HepG2 (cell line): ENCODE measurements around the gene ZMYND8. TPM values are rescaled to one million over a fixed set of nuclear protein-coding genes. Genes with fewer than 3 reads are reported as not detected.

Source experiments
- FLYWCH1 ChIP-seq: sonication (generic); formaldehyde crosslinking; IDR thresholded peaks from 2 replicates; pipeline ENCODE4 v1.8.1; 2023; ENCODE audit warnings: mild to moderate bottlenecking, missing genetic modification reagents
- FOXA1 ChIP-seq, 2 experiments: fragments of 450-650 bp in 1 of 2; sonication (generic) in 1 of 2; formaldehyde crosslinking in 1 of 2; IDR thresholded peaks; 2 replicates each; pipeline versions ENCODE4 v1.4.0 to v1.6.1; 2016 to 2020; ENCODE audit warnings: missing genetic modification reagents in 1 of 2
- GATAD1 ChIP-seq: IDR thresholded peaks from 2 replicates; pipeline ENCODE4 v1.6.1; 2016; ENCODE audit warnings: missing genetic modification reagents, missing compliant biosample characterization
- JARID2 ChIP-seq: sonication (generic); formaldehyde crosslinking; IDR thresholded peaks from 2 replicates; pipeline ENCODE4 v1.8.1; 2023; ENCODE audit warnings: missing genetic modification reagents, inconsistent platforms; ENCODE audit not compliant: insufficient replicate concordance
- KDM6A ChIP-seq: IDR thresholded peaks from 2 replicates; pipeline ENCODE4 v1.6.1; 2016; ENCODE audit warnings: low read depth
- NFE2L2 ChIP-seq: fragments of 150-350 bp; IDR thresholded peaks from 2 replicates; pipeline ENCODE4 v1.6.1; 2014; ENCODE audit warnings: low read length
- NFIC ChIP-seq: IDR thresholded peaks from 2 replicates; pipeline ENCODE4 v1.6.1; 2012; ENCODE audit warnings: mild to moderate bottlenecking, low read length, inconsistent platforms
- PAF1 ChIP-seq: IDR thresholded peaks from 2 replicates; pipeline ENCODE4 v1.6.1; 2016; ENCODE audit warnings: missing genetic modification reagents, missing compliant biosample characterization
- PHF20 ChIP-seq: sonication (generic); formaldehyde crosslinking; IDR thresholded peaks from 2 replicates; pipeline ENCODE4 v1.5.0; 2020; ENCODE audit warnings: mild to moderate bottlenecking, missing genetic modification reagents
- SP5 ChIP-seq: IDR thresholded peaks from 2 replicates; pipeline ENCODE4 v1.6.1; 2016; ENCODE audit warnings: low read depth, borderline replicate concordance
- STAT5B ChIP-seq: sonication (generic); formaldehyde crosslinking; IDR thresholded peaks from 2 replicates; pipeline ENCODE4 v1.4.0; 2020; ENCODE audit warnings: missing genetic modification reagents
- ZNF24 ChIP-seq: fragments of 450-650 bp; IDR thresholded peaks from 2 replicates; pipeline ENCODE4 v1.6.1; 2017; ENCODE audit warnings: antibody characterized with exemption, mild to moderate bottlenecking
- ZNF567 ChIP-seq: sonication (generic); formaldehyde crosslinking; IDR thresholded peaks from 2 replicates; pipeline ENCODE4 v1.8.1; 2023; ENCODE audit warnings: mild to moderate bottlenecking, missing genetic modification reagents, borderline replicate concordance
- ZNF720 ChIP-seq: sonication (generic); formaldehyde crosslinking; IDR thresholded peaks from 2 replicates; pipeline ENCODE4 v1.4.0; 2020; ENCODE audit warnings: missing genetic modification reagents
- ZNF772 ChIP-seq: sonication (generic); formaldehyde crosslinking; IDR thresholded peaks from 2 replicates; pipeline ENCODE4 v1.5.0; 2020; ENCODE audit warnings: mild to moderate bottlenecking, missing genetic modification reagents
- ZNF775 ChIP-seq: sonication (generic); formaldehyde crosslinking; IDR thresholded peaks from 2 replicates; pipeline ENCODE4 v1.4.0; 2020; ENCODE audit warnings: missing genetic modification reagents, mild to moderate bottlenecking, moderate library complexity, borderline replicate concordance
- ZNF776 ChIP-seq: sonication (generic); formaldehyde crosslinking; IDR thresholded peaks from 2 replicates; pipeline ENCODE4 v1.4.0; 2020; ENCODE audit warnings: mild to moderate bottlenecking, missing genetic modification reagents
- ZNF788 ChIP-seq: sonication (generic); formaldehyde crosslinking; IDR thresholded peaks from 2 replicates; pipeline ENCODE4 v1.5.0; 2020; ENCODE audit warnings: mild to moderate bottlenecking, missing genetic modification reagents, borderline replicate concordance
- ZNF792 ChIP-seq: IDR thresholded peaks from 2 replicates; pipeline ENCODE4 v1.6.1; 2016
- ZNF839 ChIP-seq: sonication (generic); formaldehyde crosslinking; IDR thresholded peaks from 2 replicates; pipeline ENCODE4 v1.4.0; 2020; ENCODE audit warnings: missing genetic modification reagents, mild to moderate bottlenecking, borderline replicate concordance
- ZSCAN12 ChIP-seq: sonication (generic); formaldehyde crosslinking; IDR thresholded peaks from 2 replicates; pipeline ENCODE4 v1.9.0; 2021; ENCODE audit warnings: mild to moderate bottlenecking, missing genetic modification reagents
- polyA plus RNA-seq, 8 experiments: library from polyadenylated mRNA; depleted of rRNA in 3 of 8; stranded (reverse) in 7 of 8; unstranded in 1 of 8; fragments of >200 nt; fragmentation: Illumina TruSeq in 4 of 8; extraction: Trizol in 4 of 8; gene quantifications; 2 replicates each; pipeline versions ENCODE4 v1.2.1 to v1.2.3, GENCODE V29; 2011 to 2016; ENCODE audit warnings: low read depth in 4 of 8, missing spikeins in 1 of 8, mixed read lengths in 1 of 8; ENCODE audit not compliant: insufficient read depth in 1 of 8
- total RNA-seq, 5 experiments: library from RNA; depleted of rRNA; stranded (reverse); fragments of >200 nt; fragmentation: Illumina TruSeq; extraction: Trizol; gene quantifications; 2 replicates each; pipeline ENCODE4 v1.2.3, GENCODE V29; 2016; ENCODE audit warnings: low read depth in 1 of 5
- TF ChIP-seq, protein P1 (sequence below): sonication (generic); formaldehyde crosslinking; IDR thresholded peaks from 2 replicates; pipeline ENCODE4 v1.8.1; 2023; ENCODE audit warnings: missing genetic modification reagents, inconsistent platforms, borderline replicate concordance
- TF ChIP-seq, protein P2 (sequence below): sonication (generic); formaldehyde crosslinking; IDR thresholded peaks from 2 replicates; pipeline ENCODE4 v1.4.0; 2020; ENCODE audit warnings: missing genetic modification reagents, mild to moderate bottlenecking, borderline replicate concordance
- TF ChIP-seq, protein P3 (sequence below): sonication (generic); formaldehyde crosslinking; IDR thresholded peaks from 2 replicates; pipeline ENCODE4 v1.4.0; 2020; ENCODE audit warnings: mild to moderate bottlenecking, missing genetic modification reagents
- TF ChIP-seq, protein P4 (sequence below): sonication (generic); formaldehyde crosslinking; IDR thresholded peaks from 2 replicates; pipeline ENCODE4 v1.8.1; 2023; ENCODE audit warnings: mild to moderate bottlenecking, missing genetic modification reagents, borderline replicate concordance
- TF ChIP-seq, protein P5 (sequence below): sonication (generic); formaldehyde crosslinking; conservative IDR thresholded peaks from 2 replicates; pipeline ENCODE4 v1.4.0; 2020; ENCODE audit warnings: missing genetic modification reagents

Gene ZMYND8
- total and polyA plus RNA-seq, 2 of the 13 experiments (the other 11 are each of a cell fraction or from before 2014, with no cell fraction given) = 53.9 to 84.7 TPM

DNA sequence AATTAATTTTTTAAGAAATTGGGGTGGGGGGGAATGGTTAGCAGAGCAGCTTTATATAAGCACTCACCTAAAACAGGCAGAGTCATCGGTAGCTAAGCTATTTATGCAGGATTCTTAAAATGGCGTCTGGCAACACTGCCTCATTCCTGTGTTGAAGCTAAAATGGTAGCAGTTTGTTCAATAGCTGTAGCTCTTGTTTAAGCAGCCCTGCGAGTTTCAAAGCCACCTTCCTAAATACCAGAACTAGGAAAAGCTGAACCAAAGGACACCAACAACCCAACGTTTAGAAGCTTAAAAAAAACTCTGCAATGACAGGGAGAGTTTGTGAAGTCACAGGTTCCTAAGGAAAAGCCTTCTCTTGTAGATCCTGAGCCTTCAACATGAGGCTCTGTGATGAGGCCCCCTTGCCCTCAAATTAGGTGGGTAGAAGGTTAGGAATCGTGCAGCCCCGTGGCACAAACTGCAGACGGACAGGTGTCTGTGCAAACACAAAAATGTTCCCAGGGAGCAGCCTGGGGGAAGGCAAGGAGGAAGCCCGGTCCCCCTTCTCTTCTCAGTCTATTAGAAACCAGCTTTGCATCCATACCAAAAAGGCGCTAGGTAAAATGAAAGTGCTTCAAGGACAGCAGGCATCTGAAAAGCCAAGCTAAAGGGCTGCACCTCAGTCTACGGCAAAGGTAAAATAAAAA is 4.7 kb downstream of the ZMYND8 start (continued):
- TF ChIP-seq PHF20 (CRISPR knock-in tag) = no peak
- TF ChIP-seq PAF1 = 0 out of 2 replicates have a peak, but pooled peaks have one; percentile 60
- TF ChIP-seq STAT5B (CRISPR knock-in tag) = no peak
- TF ChIP-seq, protein P1, sequence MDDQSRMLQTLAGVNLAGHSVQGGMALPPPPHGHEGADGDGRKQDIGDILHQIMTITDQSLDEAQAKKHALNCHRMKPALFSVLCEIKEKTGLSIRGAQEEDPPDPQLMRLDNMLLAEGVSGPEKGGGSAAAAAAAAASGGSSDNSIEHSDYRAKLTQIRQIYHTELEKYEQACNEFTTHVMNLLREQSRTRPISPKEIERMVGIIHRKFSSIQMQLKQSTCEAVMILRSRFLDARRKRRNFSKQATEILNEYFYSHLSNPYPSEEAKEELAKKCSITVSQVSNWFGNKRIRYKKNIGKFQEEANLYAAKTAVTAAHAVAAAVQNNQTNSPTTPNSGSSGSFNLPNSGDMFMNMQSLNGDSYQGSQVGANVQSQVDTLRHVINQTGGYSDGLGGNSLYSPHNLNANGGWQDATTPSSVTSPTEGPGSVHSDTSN (CRISPR knock-in tag) = no peak
- TF ChIP-seq JARID2 (CRISPR knock-in tag) = no peak
- TF ChIP-seq FOXA1 (IDR thresholded peaks at IDR 0.05) = no peak
- no peak for TF ChIP-seq FOXA1 (CRISPR knock-in tag; IDR thresholded peaks at IDR 0.05)
- no peak for TF ChIP-seq ZNF776 (CRISPR knock-in tag)
- TF ChIP-seq ZNF24 = no peak
- TF ChIP-seq, protein P2, sequence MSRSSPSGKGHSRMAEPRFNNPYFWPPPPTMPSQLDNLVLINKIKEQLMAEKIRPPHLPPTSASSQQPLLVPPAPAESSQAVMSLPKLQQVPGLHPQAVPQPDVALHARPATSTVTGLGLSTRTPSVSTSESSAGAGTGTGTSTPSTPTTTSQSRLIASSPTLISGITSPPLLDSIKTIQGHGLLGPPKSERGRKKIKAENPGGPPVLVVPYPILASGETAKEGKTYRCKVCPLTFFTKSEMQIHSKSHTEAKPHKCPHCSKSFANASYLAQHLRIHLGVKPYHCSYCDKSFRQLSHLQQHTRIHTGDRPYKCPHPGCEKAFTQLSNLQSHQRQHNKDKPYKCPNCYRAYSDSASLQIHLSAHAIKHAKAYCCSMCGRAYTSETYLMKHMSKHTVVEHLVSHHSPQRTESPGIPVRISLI = no peak; the same call in 1 of the 2 replicates
- TF ChIP-seq ZNF792 (CRISPR knock-in tag) = no peak
- TF ChIP-seq, protein P3, sequence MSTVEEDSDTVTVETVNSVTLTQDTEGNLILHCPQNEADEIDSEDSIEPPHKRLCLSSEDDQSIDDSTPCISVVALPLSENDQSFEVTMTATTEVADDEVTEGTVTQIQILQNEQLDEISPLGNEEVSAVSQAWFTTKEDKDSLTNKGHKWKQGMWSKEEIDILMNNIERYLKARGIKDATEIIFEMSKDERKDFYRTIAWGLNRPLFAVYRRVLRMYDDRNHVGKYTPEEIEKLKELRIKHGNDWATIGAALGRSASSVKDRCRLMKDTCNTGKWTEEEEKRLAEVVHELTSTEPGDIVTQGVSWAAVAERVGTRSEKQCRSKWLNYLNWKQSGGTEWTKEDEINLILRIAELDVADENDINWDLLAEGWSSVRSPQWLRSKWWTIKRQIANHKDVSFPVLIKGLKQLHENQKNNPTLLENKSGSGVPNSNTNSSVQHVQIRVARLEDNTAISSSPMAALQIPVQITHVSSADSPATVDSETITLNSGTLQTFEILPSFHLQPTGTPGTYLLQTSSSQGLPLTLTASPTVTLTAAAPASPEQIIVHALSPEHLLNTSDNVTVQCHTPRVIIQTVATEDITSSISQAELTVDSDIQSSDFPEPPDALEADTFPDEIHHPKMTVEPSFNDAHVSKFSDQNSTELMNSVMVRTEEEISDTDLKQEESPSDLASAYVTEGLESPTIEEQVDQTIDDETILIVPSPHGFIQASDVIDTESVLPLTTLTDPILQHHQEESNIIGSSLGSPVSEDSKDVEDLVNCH = no peak
- TF ChIP-seq KDM6A (CRISPR knock-in tag) = no peak
- TF ChIP-seq FLYWCH1 (CRISPR knock-in tag) = no peak
- peak; percentile 28; the same call in 1 of the 2 replicates for TF ChIP-seq ZNF788 (CRISPR knock-in tag)
- TF ChIP-seq ZNF775 = no peak
- TF ChIP-seq, protein P4, sequence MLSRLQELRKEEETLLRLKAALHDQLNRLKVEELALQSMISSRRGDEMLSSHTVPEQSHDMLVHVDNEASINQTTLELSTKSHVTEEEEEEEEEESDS (CRISPR knock-in tag) = no peak
- TF ChIP-seq NFIC = no peak
- TF ChIP-seq SP5 (CRISPR knock-in tag) = no peak
- TF ChIP-seq ZNF772 (CRISPR knock-in tag) = 0 out of 2 replicates have a peak, but pooled peaks have one; percentile 45
- TF ChIP-seq ZNF839 = no peak
- no peak for TF ChIP-seq ZNF720 (CRISPR knock-in tag)
- no peak for TF ChIP-seq NFE2L2
- TF ChIP-seq, protein P5, sequence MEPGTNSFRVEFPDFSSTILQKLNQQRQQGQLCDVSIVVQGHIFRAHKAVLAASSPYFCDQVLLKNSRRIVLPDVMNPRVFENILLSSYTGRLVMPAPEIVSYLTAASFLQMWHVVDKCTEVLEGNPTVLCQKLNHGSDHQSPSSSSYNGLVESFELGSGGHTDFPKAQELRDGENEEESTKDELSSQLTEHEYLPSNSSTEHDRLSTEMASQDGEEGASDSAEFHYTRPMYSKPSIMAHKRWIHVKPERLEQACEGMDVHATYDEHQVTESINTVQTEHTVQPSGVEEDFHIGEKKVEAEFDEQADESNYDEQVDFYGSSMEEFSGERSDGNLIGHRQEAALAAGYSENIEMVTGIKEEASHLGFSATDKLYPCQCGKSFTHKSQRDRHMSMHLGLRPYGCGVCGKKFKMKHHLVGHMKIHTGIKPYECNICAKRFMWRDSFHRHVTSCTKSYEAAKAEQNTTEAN (CRISPR knock-in tag) = peak; percentile 61; the same call in 1 of the 2 replicates
- no peak; the same call in 1 of the 2 replicates for TF ChIP-seq ZNF567 (CRISPR knock-in tag)
- TF ChIP-seq GATAD1 (CRISPR knock-in tag) = no peak
- no peak for TF ChIP-seq ZSCAN12 (CRISPR knock-in tag)
